Osteoblast (primary cell): ENCODE results near the gene UAP1. TPM values are rescaled to one million over a fixed set of nuclear protein-coding genes. Genes with fewer than 3 reads are reported as not detected.

Experiments used
- DNase-seq: peaks from one replicate; pipeline ENCODE4 v3.0.0; 2011; ENCODE audit warnings: low spot score, mixed read lengths; ENCODE audit not compliant: insufficient read length; ENCODE audit errors: missing footprints
- H2AFZ ChIP-seq: 2 replicates; pipeline ENCODE4 v1.6.0; 2011; ENCODE audit warnings: mild to moderate bottlenecking, low read length
- H3K27ac ChIP-seq: 2 replicates; pipeline ENCODE4 v1.5.1; 2011; ENCODE audit warnings: mild to moderate bottlenecking, low read depth, low read length, moderate library complexity
- H3K27me3 ChIP-seq: 2 replicates; pipeline ENCODE4 v1.6.0; 2012; ENCODE audit warnings: mild to moderate bottlenecking, control low read depth, inconsistent platforms, low read length, moderate library complexity; ENCODE audit not compliant: insufficient read depth
- H3K36me3 ChIP-seq: 2 replicates; pipeline ENCODE4 v1.5.1; 2011; ENCODE audit warnings: mild to moderate bottlenecking, low read length, control low read depth, moderate library complexity; ENCODE audit not compliant: insufficient read depth
- H3K4me1 ChIP-seq: 2 replicates; pipeline ENCODE4 v1.5.1; 2011; ENCODE audit warnings: mild to moderate bottlenecking, low read length, control low read depth, moderate library complexity; ENCODE audit not compliant: insufficient read depth
- H3K4me2 ChIP-seq: 2 replicates; pipeline ENCODE4 v1.6.0; 2011; ENCODE audit warnings: mild to moderate bottlenecking, low read length; ENCODE audit not compliant: insufficient read depth
- H3K4me3 ChIP-seq: fragments of 200-600 bp; sonication (generic); 3 replicates; pipeline ENCODE4 v1.5.1; 2012; ENCODE audit warnings: mild to moderate bottlenecking, low read length, inconsistent platforms; ENCODE audit not compliant: insufficient read depth
- H3K79me2 ChIP-seq: 2 replicates; pipeline ENCODE4 v1.6.0; 2012; ENCODE audit warnings: mild to moderate bottlenecking, low read length, control low read depth, inconsistent platforms; ENCODE audit not compliant: insufficient read depth
- H3K9me3 ChIP-seq: 2 replicates; pipeline ENCODE4 v1.5.1; 2011; ENCODE audit warnings: low read depth, low read length, control low read depth
- H4K20me1 ChIP-seq: 2 replicates; pipeline ENCODE4 v1.6.0; 2012; ENCODE audit warnings: mild to moderate bottlenecking, low read length, control low read depth; ENCODE audit not compliant: insufficient read depth
- total RNA-seq: library from RNA; depleted of rRNA; stranded (reverse); fragments of >200 nt; gene quantifications from 2 replicates; pipeline ENCODE4 v1.2.3, GENCODE V29; 2012
- TF ChIP-seq, protein P1 (sequence below): IDR thresholded peaks from 2 replicates; pipeline ENCODE4 v1.5.1; 2011; ENCODE audit warnings: mild to moderate bottlenecking, low read depth, low read length, moderate library complexity; ENCODE audit errors: extremely low read depth

Gene UAP1
- total RNA-seq, 1 donor: 141 TPM

DNA sequence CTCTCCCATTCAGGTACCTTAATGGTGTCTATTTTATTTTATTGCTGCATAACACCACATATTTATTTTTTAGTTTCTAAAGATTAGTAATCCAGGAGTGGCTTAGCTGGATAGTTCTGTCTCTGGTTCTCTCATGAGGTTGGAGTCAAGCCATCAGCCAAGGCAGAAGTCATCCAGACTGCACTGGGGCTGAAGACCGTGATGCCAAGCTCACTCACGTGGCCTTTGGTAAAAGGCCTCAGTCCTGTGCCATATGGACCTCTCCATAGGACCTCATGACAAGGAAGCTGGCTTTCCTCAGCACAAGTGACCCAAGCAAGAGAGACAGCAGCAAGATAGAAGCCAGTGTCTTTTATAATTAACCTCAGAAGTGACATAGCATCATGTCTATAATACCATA, 47.8 kb downstream of the UAP1 start:
- Histone ChIP-seq H3K4me1 (peaks cover 24% of the 10 kb centered on the region), H3K27ac (no peak overlapping the region), H3K79me2 (no peaks in the 10 kb centered on the region), H3K4me2 (no peak overlapping the region), H3K27me3 (no peaks in the 10 kb centered on the region), H4K20me1 (peaks cover 5% of the 10 kb centered on the region), H3K36me3 (peaks cover 16% of the 10 kb centered on the region), H2AFZ (no peak overlapping the region), H3K4me3 (no peak overlapping the region), H3K9me3 (no peaks in the 10 kb centered on the region)
- DNase-seq: no peak
- TF ChIP-seq, protein P1, sequence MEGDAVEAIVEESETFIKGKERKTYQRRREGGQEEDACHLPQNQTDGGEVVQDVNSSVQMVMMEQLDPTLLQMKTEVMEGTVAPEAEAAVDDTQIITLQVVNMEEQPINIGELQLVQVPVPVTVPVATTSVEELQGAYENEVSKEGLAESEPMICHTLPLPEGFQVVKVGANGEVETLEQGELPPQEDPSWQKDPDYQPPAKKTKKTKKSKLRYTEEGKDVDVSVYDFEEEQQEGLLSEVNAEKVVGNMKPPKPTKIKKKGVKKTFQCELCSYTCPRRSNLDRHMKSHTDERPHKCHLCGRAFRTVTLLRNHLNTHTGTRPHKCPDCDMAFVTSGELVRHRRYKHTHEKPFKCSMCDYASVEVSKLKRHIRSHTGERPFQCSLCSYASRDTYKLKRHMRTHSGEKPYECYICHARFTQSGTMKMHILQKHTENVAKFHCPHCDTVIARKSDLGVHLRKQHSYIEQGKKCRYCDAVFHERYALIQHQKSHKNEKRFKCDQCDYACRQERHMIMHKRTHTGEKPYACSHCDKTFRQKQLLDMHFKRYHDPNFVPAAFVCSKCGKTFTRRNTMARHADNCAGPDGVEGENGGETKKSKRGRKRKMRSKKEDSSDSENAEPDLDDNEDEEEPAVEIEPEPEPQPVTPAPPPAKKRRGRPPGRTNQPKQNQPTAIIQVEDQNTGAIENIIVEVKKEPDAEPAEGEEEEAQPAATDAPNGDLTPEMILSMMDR: no peak

DNA sequence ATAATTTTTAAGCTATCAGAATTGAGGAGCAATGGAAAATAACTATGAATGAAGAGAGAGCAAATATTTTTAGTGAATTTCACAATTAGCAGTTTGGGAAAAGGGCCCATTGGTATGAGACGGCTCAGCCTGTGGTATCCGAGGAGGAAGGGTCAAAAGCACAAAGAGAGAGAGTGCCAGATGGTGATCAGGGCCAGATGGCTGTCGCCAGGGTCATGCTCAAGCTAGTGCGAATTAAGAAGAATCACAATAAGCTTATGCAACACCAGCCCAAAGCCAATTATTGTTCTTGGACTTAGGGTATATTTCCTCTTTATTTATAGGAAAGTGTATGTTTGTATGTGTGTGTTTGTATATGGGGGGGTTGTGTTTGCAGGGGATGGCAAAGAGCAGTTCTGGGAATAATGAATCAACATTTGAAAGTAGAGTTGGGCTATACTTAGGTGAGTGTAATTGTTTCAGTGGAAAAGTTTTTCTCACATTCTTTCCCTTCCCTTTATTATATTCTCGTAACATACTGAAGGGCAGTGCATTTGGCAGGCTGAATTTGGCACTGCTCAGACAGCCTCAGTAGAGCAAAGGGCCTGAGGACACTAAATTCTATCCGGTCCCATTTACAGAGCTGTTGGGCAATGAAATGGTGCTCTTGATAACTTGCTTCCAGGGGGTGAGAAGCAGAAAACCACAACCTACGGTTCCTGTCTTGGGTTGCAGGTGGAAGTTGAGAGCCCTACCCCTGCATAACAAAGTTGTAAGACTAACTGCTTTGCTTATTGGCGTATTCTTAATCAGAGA, 51.3 kb downstream of the UAP1 start:
- Histone ChIP-seq H3K4me3 (no peak overlapping the region), H3K36me3 (peaks cover 16% of the 10 kb centered on the region), H2AFZ (no peak overlapping the region), H3K9me3 (no peaks in the 10 kb centered on the region), H4K20me1 (no peaks in the 10 kb centered on the region), H3K79me2 (no peaks in the 10 kb centered on the region), H3K4me1 (peaks cover 15% of the 10 kb centered on the region), H3K27me3 (no peaks in the 10 kb centered on the region), H3K27ac (no peak overlapping the region), H3K4me2 (peak overlapping the region; percentile 69)
- no peak for DNase-seq
- TF ChIP-seq, protein P1: no peak

DNA sequence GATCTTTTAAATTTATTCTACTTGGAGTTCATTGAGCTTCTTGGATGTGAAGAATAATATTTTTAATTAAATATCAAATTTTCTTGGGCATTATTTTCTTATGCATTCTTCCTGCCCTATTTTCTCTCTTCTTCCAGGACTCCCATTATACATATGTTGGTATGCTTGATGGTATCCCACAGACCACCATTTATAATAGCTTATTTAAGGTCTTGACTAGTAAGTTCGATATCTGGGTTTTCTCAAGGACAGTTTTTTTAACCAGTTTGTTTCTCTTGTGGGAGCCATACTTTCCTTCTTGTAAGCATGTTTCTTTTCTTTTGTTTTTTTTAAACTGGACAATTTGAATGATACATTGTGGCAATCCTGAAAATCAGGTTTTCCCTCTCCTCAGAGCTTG, 55.3 kb downstream of the UAP1 start:
- no peak overlapping the region for H2AFZ ChIP-seq
- H3K79me2 ChIP-seq: no peaks in the 10 kb centered on the region
- DNase-seq: no peak
- H3K4me2 ChIP-seq: no peak overlapping the region
- TF ChIP-seq, protein P1: no peak
- no peak overlapping the region for H3K27ac ChIP-seq
- peaks cover 8% of the 10 kb centered on the region for H3K36me3 ChIP-seq
- no peaks in the 10 kb centered on the region for H3K27me3 ChIP-seq
- H3K4me3 ChIP-seq: no peak overlapping the region
- H3K4me1 ChIP-seq: peaks cover 15% of the 10 kb centered on the region
- H3K9me3 ChIP-seq: no peaks in the 10 kb centered on the region
- no peaks in the 10 kb centered on the region for H4K20me1 ChIP-seq

DNA sequence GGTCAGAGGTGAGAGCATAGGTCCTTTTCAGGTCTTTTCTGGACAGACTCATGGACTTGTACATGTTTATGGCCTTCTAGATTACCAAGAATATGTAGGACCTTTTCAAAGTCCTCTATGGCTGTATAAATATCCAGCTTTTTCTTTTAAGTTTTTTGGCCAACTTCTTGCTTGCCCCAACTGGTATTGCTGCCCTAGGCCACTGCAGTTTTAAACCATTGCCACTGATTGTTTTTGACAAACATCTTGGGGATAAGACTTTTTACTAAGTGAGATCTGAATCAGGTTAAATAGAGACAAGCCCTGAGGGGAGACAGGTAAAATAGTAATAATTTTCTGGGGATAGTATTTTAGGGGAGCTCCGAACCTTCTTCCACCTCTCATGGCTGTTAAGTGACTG, 56.0 kb downstream of the UAP1 start:
- no peak overlapping the region for H2AFZ ChIP-seq

More for the DNA sequence above, 56.0 kb downstream of the UAP1 start:
- Histone ChIP-seq H3K79me2 (no peaks in the 10 kb centered on the region), H3K4me2 (no peak overlapping the region), H3K9me3 (no peaks in the 10 kb centered on the region), H3K4me3 (no peak overlapping the region), H3K4me1 (peaks cover 11% of the 10 kb centered on the region), H4K20me1 (no peaks in the 10 kb centered on the region), H3K27ac (no peak overlapping the region), H3K36me3 (peaks cover 8% of the 10 kb centered on the region), H3K27me3 (no peaks in the 10 kb centered on the region)
- no peak for DNase-seq
- TF ChIP-seq, protein P1: no peak
